HEK293 (cell line): ENCODE data around the gene SMARCA1.

Source experiments
- CTCF ChIA-PET: fragments of 350-600 bp; formaldehyde crosslinking; extraction: SDS; loops from one replicate; lab custom pipeline; 2021; ENCODE audit warnings: antibody characterized with exemption; lab: Yijun Ruan, JAX
- POLR2A ChIA-PET: fragments of 300-600 bp; formaldehyde crosslinking; extraction: SDS; loops from one replicate; lab custom pipeline; 2020; ENCODE audit warnings: antibody characterized with exemption, inconsistent platforms; lab: Yijun Ruan, JAX
- H3K27ac ChIP-seq: fragments of 200-500 bp; sonication (Bioruptor generic); 2 replicates; pipeline ENCODE4 v1.5.1; 2014; ENCODE audit warnings: low read depth, low read length, control low read depth, inconsistent platforms; ENCODE audit errors: extremely low read depth
- H3K36me3 ChIP-seq, 2 experiments: fragments of 200-500 bp in 1 of 2; sonication (Bioruptor generic) in 1 of 2; 1 replicate in 1 of 2; 2 replicates in 1 of 2; pipeline ENCODE4 v1.5.1; 2014 to 2017; ENCODE audit warnings: inconsistent platforms in 2 of 2, low read length in 2 of 2; ENCODE audit not compliant: control insufficient read depth in 2 of 2, insufficient read depth in 1 of 2
- H3K4me1 ChIP-seq: fragments of 200-500 bp; sonication (Bioruptor generic); 2 replicates; pipeline ENCODE4 v1.5.1; 2014; ENCODE audit warnings: mild to moderate bottlenecking, low read length, inconsistent platforms; ENCODE audit not compliant: control insufficient read depth, insufficient read depth
- H3K4me3 ChIP-seq: 2 replicates; pipeline ENCODE4 v1.5.1; 2011; ENCODE audit warnings: low read depth, mild to moderate bottlenecking, control low read depth, low read length, moderate library complexity
- H3K9me3 ChIP-seq: fragments of 200-500 bp; sonication (Bioruptor generic); 2 replicates; pipeline ENCODE4 v1.5.1; 2014; ENCODE audit warnings: low read depth, low read length, inconsistent platforms; ENCODE audit not compliant: control insufficient read depth, insufficient read depth
- BCL11A ChIP-seq: fragments of 450-650 bp; formaldehyde crosslinking; IDR thresholded peaks from 2 replicates; pipeline ENCODE4 v1.5.1; 2016; ENCODE audit warnings: low read depth, missing biosample characterization, missing genetic modification characterization
- EGR2 ChIP-seq: fragments of 450-650 bp; formaldehyde crosslinking; IDR thresholded peaks from 2 replicates; pipeline ENCODE4 v1.5.1; 2016; ENCODE audit warnings: low read depth, missing biosample characterization, missing genetic modification characterization
- GLIS2 ChIP-seq: fragments of 450-650 bp; formaldehyde crosslinking; IDR thresholded peaks from 2 replicates; pipeline ENCODE4 v1.5.1; 2016; ENCODE audit warnings: missing biosample characterization, missing genetic modification characterization
- HIC1 ChIP-seq: fragments of 450-650 bp; formaldehyde crosslinking; IDR thresholded peaks from 2 replicates; pipeline ENCODE4 v1.5.1; 2016; ENCODE audit warnings: missing biosample characterization, missing genetic modification characterization
- KLF17 ChIP-seq: fragments of 450-650 bp; formaldehyde crosslinking; IDR thresholded peaks from 2 replicates; pipeline ENCODE4 v1.5.1; 2016; ENCODE audit warnings: missing biosample characterization, missing genetic modification characterization
- MYNN ChIP-seq: fragments of 450-650 bp; formaldehyde crosslinking; IDR thresholded peaks from 2 replicates; pipeline ENCODE4 v1.5.1; 2016; ENCODE audit warnings: missing biosample characterization, missing genetic modification characterization, borderline replicate concordance
- MZF1 ChIP-seq: fragments of 450-650 bp; formaldehyde crosslinking; IDR thresholded peaks from 2 replicates; pipeline ENCODE4 v1.5.1; 2017; ENCODE audit warnings: missing biosample characterization, missing genetic modification characterization, borderline replicate concordance
- OVOL3 ChIP-seq: fragments of 450-650 bp; formaldehyde crosslinking; IDR thresholded peaks from 2 replicates; pipeline ENCODE4 v1.5.1; 2016; ENCODE audit warnings: missing biosample characterization, missing genetic modification characterization
- PBX3 ChIP-seq: sonication (generic); formaldehyde crosslinking; IDR thresholded peaks from 2 replicates; pipeline ENCODE4 v1.8.1; 2022; ENCODE audit warnings: mild to moderate bottlenecking, moderate library complexity, missing genetic modification reagents
- RBAK ChIP-seq: fragments of 450-650 bp; formaldehyde crosslinking; IDR thresholded peaks from 2 replicates; pipeline ENCODE4 v1.5.1; 2016; ENCODE audit warnings: missing biosample characterization, missing genetic modification characterization
- SCRT2 ChIP-seq: fragments of 450-650 bp; formaldehyde crosslinking; IDR thresholded peaks from 2 replicates; pipeline ENCODE4 v1.5.1; 2016; ENCODE audit warnings: missing biosample characterization, missing genetic modification characterization
- SP3 ChIP-seq: fragments of 450-650 bp; formaldehyde crosslinking; IDR thresholded peaks from 2 replicates; pipeline ENCODE4 v1.5.1; 2016; ENCODE audit warnings: missing biosample characterization, missing genetic modification characterization
- TRIM28 ChIP-seq: IDR thresholded peaks from 2 replicates; pipeline ENCODE4 v1.6.1; 2011; ENCODE audit warnings: low read length, control low read depth, borderline replicate concordance
- WT1 ChIP-seq: fragments of 450-650 bp; formaldehyde crosslinking; IDR thresholded peaks from 2 replicates; pipeline ENCODE4 v1.5.1; 2016; ENCODE audit warnings: missing biosample characterization, missing genetic modification characterization
- YY2 ChIP-seq: fragments of 450-650 bp; formaldehyde crosslinking; IDR thresholded peaks from 2 replicates; pipeline ENCODE4 v1.5.1; 2016; ENCODE audit warnings: missing biosample characterization, missing genetic modification characterization
- ZBTB21 ChIP-seq: fragments of 450-650 bp; formaldehyde crosslinking; IDR thresholded peaks from 2 replicates; pipeline ENCODE4 v1.5.1; 2017; ENCODE audit warnings: missing biosample characterization, missing genetic modification characterization
- ZBTB26 ChIP-seq: fragments of 450-650 bp; formaldehyde crosslinking; optimal IDR thresholded peaks from 2 replicates; pipeline ENCODE3; 2016; ENCODE audit warnings: missing biosample characterization, mild to moderate bottlenecking, missing genetic modification characterization
- ZFP3 ChIP-seq: fragments of 450-650 bp; formaldehyde crosslinking; IDR thresholded peaks from 2 replicates; pipeline ENCODE4 v1.5.1; 2016; ENCODE audit warnings: low read depth, missing biosample characterization, missing genetic modification characterization
- ZNF10 ChIP-seq: fragments of 450-650 bp; formaldehyde crosslinking; IDR thresholded peaks from 2 replicates; pipeline ENCODE4 v1.5.1; 2017; ENCODE audit warnings: missing biosample characterization, missing genetic modification characterization
- ZNF114 ChIP-seq: fragments of 450-650 bp; formaldehyde crosslinking; IDR thresholded peaks from 2 replicates; pipeline ENCODE4 v1.5.0; 2017; ENCODE audit warnings: missing biosample characterization, missing genetic modification characterization
- ZNF311 ChIP-seq: fragments of 450-650 bp; formaldehyde crosslinking; IDR thresholded peaks from 2 replicates; pipeline ENCODE4 v1.5.1; 2017; ENCODE audit warnings: missing biosample characterization, missing genetic modification characterization, borderline replicate concordance
- ZNF391 ChIP-seq: fragments of 450-650 bp; formaldehyde crosslinking; IDR thresholded peaks from 2 replicates; pipeline ENCODE4 v1.5.1; 2016; ENCODE audit warnings: low read depth, missing biosample characterization, missing genetic modification characterization, borderline replicate concordance
- ZNF394 ChIP-seq: fragments of 450-650 bp; formaldehyde crosslinking; IDR thresholded peaks from 2 replicates; pipeline ENCODE4 v1.5.1; 2016; ENCODE audit warnings: missing biosample characterization, missing genetic modification characterization, mild to moderate bottlenecking, moderate library complexity, borderline replicate concordance
- ZNF398 ChIP-seq: fragments of 450-650 bp; formaldehyde crosslinking; IDR thresholded peaks from 2 replicates; pipeline ENCODE4 v1.5.1; 2017; ENCODE audit warnings: missing biosample characterization, missing genetic modification characterization
- ZNF560 ChIP-seq: fragments of 450-650 bp; formaldehyde crosslinking; IDR thresholded peaks from 2 replicates; pipeline ENCODE4 v1.5.1; 2017; ENCODE audit warnings: missing biosample characterization, missing genetic modification characterization, borderline replicate concordance
- ZNF571 ChIP-seq: fragments of 450-650 bp; formaldehyde crosslinking; IDR thresholded peaks from 2 replicates; pipeline ENCODE4 v1.5.0; 2017; ENCODE audit warnings: missing biosample characterization, missing genetic modification characterization
- ZNF600 ChIP-seq: fragments of 450-650 bp; formaldehyde crosslinking; IDR thresholded peaks from 2 replicates; pipeline ENCODE4 v1.5.1; 2016; ENCODE audit warnings: missing biosample characterization, missing genetic modification characterization
- ZNF701 ChIP-seq: fragments of 450-650 bp; formaldehyde crosslinking; IDR thresholded peaks from 2 replicates; pipeline ENCODE4 v1.5.1; 2016; ENCODE audit warnings: missing biosample characterization, missing genetic modification characterization
- ZNF830 ChIP-seq: fragments of 450-650 bp; IDR thresholded peaks from 2 replicates; pipeline ENCODE4 v1.5.0; 2018; ENCODE audit warnings: missing biosample characterization, missing genetic modification characterization, low read depth, mild to moderate bottlenecking, moderate library complexity
- ZNF843 ChIP-seq: fragments of 450-650 bp; formaldehyde crosslinking; IDR thresholded peaks from 2 replicates; pipeline ENCODE4 v1.5.1; 2016; ENCODE audit warnings: missing biosample characterization, missing genetic modification characterization
- ZSCAN23 ChIP-seq: fragments of 450-650 bp; formaldehyde crosslinking; IDR thresholded peaks from 2 replicates; pipeline ENCODE4 v1.5.1; 2016; ENCODE audit warnings: missing biosample characterization, missing genetic modification characterization

Gene SMARCA1

GRCh38 chrX:129490330-129490729, 33.0 kb downstream of the SMARCA1 start:
- ChIA-PET POLR2A (no interaction called here), CTCF (interaction anchor here (1.4 kb wide), 1 partner anchor 29 kb away, joined by 5 read pairs; no protein-coding TSS in a partner anchor)
- H3K4me3 ChIP-seq, result no peak overlapping the region
- TF ChIP-seq MYNN (tag by site-specific recombination), result no peak
- TF ChIP-seq PBX3, result no peak
- TF ChIP-seq ZNF701 (tag by site-specific recombination), result no peak
- no peak for TF ChIP-seq ZNF391 (tag by site-specific recombination)
- no peak for TF ChIP-seq ZNF600 (tag by site-specific recombination)
- TF ChIP-seq YY2 (tag by site-specific recombination), result no peak
- no peak for TF ChIP-seq ZNF10 (tag by site-specific recombination)
- TF ChIP-seq ZNF398, result no peak
- no peak for TF ChIP-seq ZNF830 (tag by site-specific recombination)
- no peak for TF ChIP-seq ZNF571 (tag by site-specific recombination)
- no peak for TF ChIP-seq ZNF114 (tag by site-specific recombination)
- TF ChIP-seq ZBTB21 (tag by site-specific recombination), result no peak
- no peak for TF ChIP-seq WT1 (tag by site-specific recombination)
- TF ChIP-seq SCRT2 (tag by site-specific recombination), result no peak
- TF ChIP-seq ZSCAN23 (tag by site-specific recombination), result no peak
- no peak for TF ChIP-seq BCL11A (tag by site-specific recombination)
- TF ChIP-seq ZNF843 (tag by site-specific recombination), result no peak
- no peak for TF ChIP-seq RBAK (tag by site-specific recombination)
- TF ChIP-seq ZBTB26, result no peak
- no peak for TF ChIP-seq ZNF311
- TF ChIP-seq, all 188 proteins: peak for 0
- Histone ChIP-seq H3K4me1 (no peaks in the 10 kb centered on the region), H3K9me3 (no peaks in the 10 kb centered on the region), H3K36me3 (peaks cover 55% of the 10 kb centered on the region in 2 experiments), H3K27ac (no peak overlapping the region)

GRCh38 chrX:129488359-129488758, 34.9 kb downstream of the SMARCA1 start:
- POLR2A ChIA-PET, result no interaction called here
- no peak for TF ChIP-seq ZSCAN23 (tag by site-specific recombination)
- TF ChIP-seq GLIS2 (tag by site-specific recombination), result no peak
- TF ChIP-seq HIC1 (tag by site-specific recombination), result no peak
- no peak for TF ChIP-seq TRIM28
- no peak for TF ChIP-seq ZNF394 (tag by site-specific recombination)
- TF ChIP-seq OVOL3 (tag by site-specific recombination), result no peak
- TF ChIP-seq SP3, result no peak
- no peak for TF ChIP-seq MZF1 (tag by site-specific recombination)
- no peak for TF ChIP-seq KLF17 (tag by site-specific recombination)
- no peak for TF ChIP-seq ZNF560 (tag by site-specific recombination)
- no peak for TF ChIP-seq ZFP3 (tag by site-specific recombination)
- no peak for TF ChIP-seq EGR2 (tag by site-specific recombination)

More at GRCh38 chrX:129488359-129488758, 34.9 kb downstream of the SMARCA1 start:
- no peak overlapping the region for H3K4me3 ChIP-seq
- CTCF ChIA-PET, result no interaction called here
- H3K27ac ChIP-seq, result no peak overlapping the region
- H3K9me3 ChIP-seq, result no peaks in the 10 kb centered on the region
- H3K36me3 ChIP-seq, result peaks cover 40 to 54% of the 10 kb centered on the region in 2 experiments
- H3K4me1 ChIP-seq, result no peaks in the 10 kb centered on the region
